VCaP (cell line): ENCODE results near the gene GALNT11.

Source experiments
- H3K27ac ChIP-seq: fragments of 450-650 bp; 2 replicates; pipeline ENCODE4 v1.5.1; 2017
- TF ChIP-seq, protein P1 (sequence below): fragments of 450-650 bp; conservative IDR thresholded peaks from 2 replicates; pipeline ENCODE4 v1.5.1; 2017; ENCODE audit warnings: mild to moderate bottlenecking, moderate library complexity

The GALNT11 gene

GRCh38 chr7:152025077-152025936 is at the start of gene GALNT11:
Gene GALNT11 (plus strand): TSS chr7:152025674. CDS start chr7:152094228, 68,554 bp downstream.
- H3K27ac ChIP-seq, result peak within 1 kb of the TSS; percentile 92
- TF ChIP-seq, protein P1, sequence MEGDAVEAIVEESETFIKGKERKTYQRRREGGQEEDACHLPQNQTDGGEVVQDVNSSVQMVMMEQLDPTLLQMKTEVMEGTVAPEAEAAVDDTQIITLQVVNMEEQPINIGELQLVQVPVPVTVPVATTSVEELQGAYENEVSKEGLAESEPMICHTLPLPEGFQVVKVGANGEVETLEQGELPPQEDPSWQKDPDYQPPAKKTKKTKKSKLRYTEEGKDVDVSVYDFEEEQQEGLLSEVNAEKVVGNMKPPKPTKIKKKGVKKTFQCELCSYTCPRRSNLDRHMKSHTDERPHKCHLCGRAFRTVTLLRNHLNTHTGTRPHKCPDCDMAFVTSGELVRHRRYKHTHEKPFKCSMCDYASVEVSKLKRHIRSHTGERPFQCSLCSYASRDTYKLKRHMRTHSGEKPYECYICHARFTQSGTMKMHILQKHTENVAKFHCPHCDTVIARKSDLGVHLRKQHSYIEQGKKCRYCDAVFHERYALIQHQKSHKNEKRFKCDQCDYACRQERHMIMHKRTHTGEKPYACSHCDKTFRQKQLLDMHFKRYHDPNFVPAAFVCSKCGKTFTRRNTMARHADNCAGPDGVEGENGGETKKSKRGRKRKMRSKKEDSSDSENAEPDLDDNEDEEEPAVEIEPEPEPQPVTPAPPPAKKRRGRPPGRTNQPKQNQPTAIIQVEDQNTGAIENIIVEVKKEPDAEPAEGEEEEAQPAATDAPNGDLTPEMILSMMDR, result peak; percentile 68

GRCh38 chr7:151978616-151979015 is 46.9 kb upstream of the GALNT11 start:
- no peak overlapping the region for H3K27ac ChIP-seq
- TF ChIP-seq, protein P1, result no peak

DNA sequence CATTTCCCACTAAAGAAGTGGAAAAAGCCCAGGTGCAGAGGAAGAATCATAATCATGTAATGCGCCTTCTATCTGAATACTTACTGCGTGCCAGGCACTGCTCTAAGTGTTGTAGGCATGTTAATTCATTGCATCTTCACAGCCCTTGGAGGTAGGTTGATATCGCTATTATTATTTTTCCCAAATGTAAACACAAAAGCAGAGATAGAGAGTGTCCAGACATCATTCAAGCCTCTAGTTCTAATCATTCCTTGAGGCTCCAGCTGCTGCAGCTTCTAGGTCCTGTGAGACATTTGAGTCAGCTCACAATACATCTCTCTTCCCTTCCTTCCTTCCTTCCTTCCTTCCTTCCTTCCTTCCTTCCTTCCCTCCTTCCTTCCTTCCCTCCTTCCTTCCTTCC is 44.3 kb upstream of the GALNT11 start:
- no peak overlapping the region for H3K27ac ChIP-seq

DNA sequence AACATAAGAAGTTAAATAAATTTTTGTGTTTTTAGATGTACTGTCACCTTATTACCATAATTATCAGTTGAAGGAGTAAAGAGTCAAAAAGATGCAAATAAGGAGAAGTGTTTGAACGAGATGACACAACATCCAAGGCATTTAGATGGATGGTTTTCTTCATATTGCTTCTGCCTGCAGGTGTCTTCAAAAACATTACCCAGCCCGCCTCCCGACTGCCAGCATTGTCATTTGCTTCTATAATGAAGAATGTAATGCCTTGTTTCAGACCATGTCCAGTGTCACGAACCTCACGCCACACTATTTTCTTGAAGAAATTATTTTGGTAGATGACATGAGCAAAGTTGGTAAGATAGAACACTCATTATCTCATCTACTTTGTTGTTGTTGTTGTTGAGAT is 42.7 kb upstream of the GALNT11 start:
- TF ChIP-seq, protein P1, result no peak
- H3K27ac ChIP-seq, result no peak overlapping the region

More for the DNA sequence above, 44.3 kb upstream of the GALNT11 start:
- TF ChIP-seq, protein P1, result no peak

DNA sequence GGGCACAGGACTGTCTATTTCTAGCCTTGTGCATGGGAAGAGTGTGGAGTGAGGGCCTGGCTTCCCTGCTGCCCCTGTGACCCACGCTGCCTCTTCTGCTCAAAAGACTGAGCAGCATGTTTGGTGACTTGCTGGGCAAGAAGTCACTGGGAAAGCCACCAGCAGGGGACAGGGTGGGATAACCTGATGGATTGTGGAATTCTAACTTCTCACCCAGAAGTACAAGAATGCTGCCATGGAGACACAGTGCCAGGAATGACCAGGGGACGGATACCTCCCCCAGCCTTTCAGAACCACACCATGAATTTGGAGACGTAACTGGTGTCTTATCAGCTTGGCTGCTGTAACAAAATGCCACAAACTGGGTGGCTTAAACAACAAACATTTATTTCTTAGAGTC is 40.9 kb upstream of the GALNT11 start:
- TF ChIP-seq, protein P1, result no peak
- H3K27ac ChIP-seq, result no peak overlapping the region

GRCh38 chr7:151987748-151988529 is 37.5 kb upstream of the GALNT11 start:
- no peak overlapping the region for H3K27ac ChIP-seq
- TF ChIP-seq, protein P1, result no peak

DNA sequence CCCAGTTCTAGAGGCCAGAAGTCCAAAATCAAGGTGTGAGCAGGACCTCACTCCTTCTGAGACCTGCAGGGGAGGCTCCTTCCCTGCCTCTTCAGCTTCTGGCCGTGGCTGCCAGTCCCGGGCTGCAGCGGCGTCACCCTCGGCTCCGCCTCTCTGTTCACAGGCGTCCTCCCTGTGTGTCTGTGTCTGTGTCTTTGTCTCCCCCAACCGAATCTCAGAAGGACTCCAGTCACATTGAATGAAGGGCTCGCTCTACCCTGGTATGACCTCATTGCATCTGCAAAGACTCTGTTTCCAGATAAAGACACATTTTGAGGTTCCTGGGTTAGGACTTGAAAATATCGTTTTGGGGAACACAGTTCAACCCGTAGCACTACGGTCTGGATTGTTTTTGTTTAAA is 33.1 kb upstream of the GALNT11 start:
- no peak overlapping the region for H3K27ac ChIP-seq
- TF ChIP-seq, protein P1, result peak; percentile 85
